H4 (cell line): Measurements from ENCODE around the gene SAMD3. TPM values are rescaled to one million over a fixed set of nuclear protein-coding genes. Genes with fewer than 3 reads are reported as not detected.
"Not testable (repeated sequence)": the region's sequence is repeated elsewhere in the genome, so short reads cannot be mapped to it uniquely, and the experiment has no call there.

Experiments used
- DNase-seq: peaks from one replicate; pipeline ENCODE4 v3.0.0-alpha.2; 2015; ENCODE audit warnings: low spot score
- total RNA-seq: library from RNA; depleted of rRNA; stranded (reverse); fragments of >200 nt; shearing (Covaris generic); gene quantifications from 2 replicates; pipeline ENCODE4 v1.2.3, GENCODE V29; 2014; rRNA removed

The SAMD3 gene, protein sequence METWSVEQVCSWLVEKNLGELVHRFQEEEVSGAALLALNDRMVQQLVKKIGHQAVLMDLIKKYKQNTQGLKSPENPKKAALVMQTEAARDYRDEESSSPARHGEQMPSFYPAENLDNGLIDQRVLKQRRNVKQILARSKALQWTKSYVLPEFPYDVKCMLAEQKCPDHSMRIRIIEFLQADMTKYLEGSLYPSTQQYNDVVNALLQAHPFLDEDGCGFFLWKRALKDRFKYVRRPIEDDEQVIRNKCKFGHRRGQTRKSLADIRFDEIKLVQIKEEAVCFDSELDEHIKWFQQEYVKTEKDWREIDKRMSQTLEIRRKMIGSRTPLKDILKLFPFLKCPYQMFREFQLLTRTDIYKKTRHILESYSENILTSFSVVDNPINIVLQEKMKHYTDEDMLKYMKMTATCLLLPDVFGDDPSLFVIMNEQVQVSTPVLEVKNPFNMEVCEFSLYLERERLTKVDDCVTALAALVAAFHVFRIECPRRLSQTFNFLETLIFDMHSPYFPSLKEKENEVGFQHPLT
- not detected in 2 replicates for total RNA-seq

DNA sequence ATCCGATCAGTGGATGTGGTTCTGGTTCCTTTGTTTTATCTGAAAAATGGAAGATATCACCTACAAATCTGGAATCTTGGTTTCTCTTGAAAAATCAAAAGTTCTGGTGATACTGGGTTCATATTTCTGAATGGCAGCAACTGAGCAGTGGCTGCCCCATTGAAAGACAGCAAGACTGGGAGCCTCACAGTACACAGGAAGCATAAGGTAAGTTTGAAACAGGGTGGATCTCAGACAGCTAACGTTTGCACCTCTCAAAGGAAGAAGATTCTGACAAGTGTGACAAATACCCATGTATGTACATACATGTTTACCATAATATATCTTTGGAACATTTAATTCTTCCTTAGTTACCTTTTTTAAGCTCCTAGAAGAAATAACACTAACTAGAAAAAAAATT lies at the start of gene SAMD3:
TSS of gene SAMD3 (minus strand) at position 177 of the 400 bp plus-strand sequence. CDS start 7,678 bp downstream, outside the sequence.
- no peak for DNase-seq

DNA sequence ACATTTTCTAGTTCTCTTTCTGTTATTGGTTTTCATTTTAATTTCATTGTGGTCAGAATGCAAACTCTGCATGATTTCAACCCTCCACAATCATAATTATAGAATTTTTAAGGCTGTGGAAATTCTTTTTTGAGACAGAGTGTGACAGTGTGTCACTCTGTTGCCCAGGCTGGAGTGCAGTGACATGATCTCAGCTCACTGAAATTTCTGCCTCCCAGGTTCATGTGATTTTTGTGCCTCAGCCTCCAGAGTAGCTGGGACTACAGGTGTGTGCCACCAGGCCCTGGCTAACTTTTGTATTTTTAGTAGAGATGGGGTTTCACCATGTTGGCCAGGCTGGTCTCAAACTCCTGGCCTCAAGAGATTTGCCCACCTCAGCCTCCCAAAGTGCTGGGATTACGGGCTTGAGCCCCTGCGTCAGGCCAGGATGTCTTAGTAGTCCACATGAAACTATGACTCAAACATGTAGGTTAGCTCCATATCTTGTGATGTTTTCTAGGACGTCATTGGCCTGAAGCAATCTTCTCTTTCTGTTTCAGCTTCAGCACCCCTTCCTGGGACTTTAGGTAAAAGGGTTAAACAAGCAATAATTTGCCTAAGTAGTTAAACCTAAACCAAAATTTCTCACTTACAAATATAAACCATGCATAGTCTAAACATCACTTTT lies 47.4 kb upstream of the SAMD3 start:
- no peak for DNase-seq

DNA sequence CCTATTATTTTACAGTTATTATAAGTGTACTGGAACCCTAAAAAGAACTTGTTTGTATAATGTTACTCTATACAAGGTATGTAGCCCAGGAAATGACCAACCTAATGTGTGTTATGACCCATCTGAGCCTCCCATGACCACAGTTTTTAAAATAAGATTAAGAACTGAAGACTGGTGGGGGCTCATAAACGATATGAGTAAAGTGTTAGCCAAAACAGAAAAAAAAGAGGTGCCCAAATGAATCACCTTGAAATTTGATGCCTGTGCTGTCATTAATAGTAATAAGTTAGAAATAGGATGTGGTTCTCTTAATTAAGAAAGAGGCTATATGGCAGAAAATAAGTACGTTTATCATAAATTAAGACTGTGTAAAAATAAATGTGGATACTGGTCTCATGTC lies 42.8 kb upstream of the SAMD3 start:
- not testable (repeated sequence) for DNase-seq

DNA sequence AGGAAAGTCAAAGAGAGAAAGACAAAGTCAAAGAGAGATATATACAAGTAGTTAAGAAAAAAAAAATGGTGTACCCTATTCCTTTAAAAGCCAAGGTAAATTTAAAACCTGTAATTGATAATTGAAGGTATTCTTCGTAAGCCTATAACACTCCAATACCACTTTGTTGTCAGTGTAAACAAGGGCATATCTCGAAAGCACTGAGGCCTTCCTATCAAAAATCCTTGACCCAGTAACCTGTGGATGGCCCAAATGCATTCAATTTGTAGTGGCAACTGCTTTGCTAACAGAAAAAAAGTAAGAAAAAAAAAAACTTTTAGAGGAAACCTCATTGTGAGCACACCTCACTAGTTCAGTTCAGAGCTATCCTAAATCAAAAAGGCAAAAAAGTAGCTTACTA lies 39.3 kb upstream of the SAMD3 start:
- no peak for DNase-seq

DNA sequence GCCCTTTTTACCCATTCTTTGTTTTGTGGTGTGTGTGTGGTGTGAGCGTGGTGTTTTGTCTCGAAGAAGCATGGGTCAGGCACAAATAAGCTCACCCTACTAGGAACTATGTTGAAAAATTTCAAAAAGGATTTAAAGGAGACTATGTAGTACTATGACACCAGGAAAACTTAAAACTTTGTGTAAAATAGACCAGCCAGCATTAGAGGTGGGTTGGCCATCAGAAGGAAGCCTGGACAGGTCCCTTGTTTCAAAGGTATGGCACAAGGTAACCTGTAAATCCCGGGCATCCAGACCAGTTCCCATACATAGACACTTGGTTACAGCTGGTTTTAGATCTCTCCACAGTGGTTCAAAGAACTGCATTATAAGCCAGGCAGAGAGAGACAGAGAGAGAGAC lies 38.8 kb upstream of the SAMD3 start:
- DNase-seq, result not testable (repeated sequence)

DNA sequence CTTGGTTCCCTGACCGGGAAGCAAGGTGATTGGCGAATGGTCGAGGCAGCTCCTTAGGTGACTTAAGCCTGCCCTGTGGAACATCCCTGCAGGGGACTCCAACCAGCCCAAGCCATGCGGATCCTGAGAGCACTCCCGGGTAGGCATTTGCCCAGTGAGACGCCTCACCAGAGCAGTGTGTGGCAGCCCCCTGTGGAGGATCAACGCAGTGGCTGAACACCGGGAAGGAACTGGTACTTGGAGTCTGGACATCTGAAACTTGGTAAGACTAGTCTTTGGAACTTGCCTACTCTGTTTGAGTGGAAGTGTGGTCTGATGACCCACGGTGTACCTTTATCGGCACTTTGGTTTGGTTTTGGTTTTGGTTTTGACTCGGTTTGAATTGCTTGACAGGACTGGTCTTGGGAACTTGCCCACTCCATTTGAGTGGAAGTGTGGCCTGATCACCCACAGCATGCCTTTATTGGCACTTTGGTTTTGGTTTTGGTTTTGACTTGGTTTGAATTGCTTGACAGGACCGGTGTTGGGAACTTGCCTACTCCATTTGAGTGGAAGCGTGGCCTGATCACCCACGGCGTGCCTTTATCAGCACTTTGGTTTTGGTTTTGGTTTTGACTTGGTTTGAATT lies 38.0 kb upstream of the SAMD3 start:
- DNase-seq, result not testable (repeated sequence)

DNA sequence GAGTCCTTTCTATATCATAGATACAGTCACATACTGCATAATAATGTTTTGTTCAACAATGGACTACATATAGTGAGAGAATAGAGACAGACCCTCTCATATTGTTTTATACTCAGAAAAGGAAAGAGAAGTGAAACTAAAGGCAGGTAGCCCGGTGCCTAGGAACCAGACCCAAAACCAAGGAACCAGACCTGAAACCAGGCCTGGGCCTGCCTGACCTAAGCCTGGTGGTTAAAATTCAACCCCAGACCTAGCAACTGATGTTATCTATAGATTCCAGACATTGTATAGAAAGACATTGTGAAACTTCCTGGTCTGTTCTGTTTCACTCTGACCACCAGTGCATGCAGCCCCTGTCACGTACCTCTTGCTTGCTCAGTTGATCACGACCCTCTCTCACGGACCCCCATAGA lies 37.3 kb upstream of the SAMD3 start:
- not testable (repeated sequence) for DNase-seq

DNA sequence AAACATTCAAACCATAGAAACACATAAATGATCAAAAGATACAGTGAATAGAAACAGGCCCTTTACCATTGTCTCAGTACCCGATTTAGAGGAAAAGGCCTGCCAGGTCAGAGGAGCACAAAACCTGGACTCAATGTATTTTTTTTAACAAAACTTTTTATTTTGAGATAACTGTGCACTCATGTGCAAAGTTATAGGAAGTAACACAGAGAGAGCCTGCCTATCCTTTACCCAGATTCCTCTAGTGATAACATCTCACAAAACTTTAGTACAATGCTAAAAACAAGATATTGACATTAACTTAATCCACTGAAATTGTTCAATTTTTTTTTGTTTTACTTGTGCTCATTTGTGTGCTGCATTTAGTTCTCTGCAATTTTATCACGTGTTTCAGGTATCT lies 36.8 kb upstream of the SAMD3 start:
- no peak for DNase-seq

DNA sequence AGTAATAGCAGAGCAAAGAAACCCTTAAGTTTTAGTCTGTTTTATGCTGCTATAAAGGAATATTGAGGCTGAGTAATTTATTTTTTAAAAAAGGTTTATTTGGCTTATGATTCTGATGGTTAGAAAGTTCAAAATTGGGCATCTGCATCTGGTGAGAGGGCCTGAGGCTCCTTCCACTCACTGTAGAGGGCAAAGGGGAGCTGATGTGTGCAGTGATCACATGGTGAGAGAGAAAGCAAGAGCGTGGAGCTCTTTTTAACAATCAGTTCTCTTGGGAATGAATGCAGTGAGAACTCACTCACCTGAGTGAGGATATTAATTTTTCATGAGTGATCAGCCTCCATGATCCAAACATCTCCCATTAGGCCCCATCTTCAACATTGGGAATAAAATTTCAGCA lies 36.4 kb upstream of the SAMD3 start:
- DNase-seq, result no peak

DNA sequence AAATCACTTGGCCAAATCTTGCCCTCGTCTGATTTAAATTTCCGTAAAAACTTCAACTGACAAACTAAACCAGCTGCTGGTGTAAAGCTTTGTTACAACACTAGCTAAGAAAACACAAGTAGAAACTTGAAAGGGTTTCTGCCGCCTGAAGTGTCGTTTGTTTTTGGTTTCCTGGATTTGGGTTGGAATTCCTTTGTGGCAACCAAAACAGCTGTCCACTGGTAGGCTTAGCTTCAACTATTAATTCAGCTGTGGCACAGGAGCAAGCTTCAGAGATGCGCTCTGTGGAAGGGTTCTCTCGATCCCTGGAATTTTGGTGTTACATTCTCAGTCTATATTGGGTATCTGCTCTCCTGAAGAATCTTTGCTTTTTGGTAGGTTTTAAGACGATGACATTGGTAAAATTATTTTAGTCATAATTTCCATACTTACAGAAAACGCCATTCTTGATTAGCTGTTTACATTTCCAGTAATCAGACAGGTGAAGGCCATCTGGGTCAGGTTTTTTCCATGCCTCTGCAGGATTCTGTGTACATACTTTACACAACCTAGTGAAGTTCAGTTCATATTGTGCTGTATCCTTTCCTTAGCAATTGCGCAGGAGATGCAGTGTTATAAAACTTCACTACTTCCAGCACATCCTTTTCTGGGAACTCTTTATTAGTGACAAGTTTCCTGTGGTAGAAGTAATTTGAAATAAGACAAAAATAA lies 29.9 kb upstream of the SAMD3 start:
- no peak for DNase-seq

DNA sequence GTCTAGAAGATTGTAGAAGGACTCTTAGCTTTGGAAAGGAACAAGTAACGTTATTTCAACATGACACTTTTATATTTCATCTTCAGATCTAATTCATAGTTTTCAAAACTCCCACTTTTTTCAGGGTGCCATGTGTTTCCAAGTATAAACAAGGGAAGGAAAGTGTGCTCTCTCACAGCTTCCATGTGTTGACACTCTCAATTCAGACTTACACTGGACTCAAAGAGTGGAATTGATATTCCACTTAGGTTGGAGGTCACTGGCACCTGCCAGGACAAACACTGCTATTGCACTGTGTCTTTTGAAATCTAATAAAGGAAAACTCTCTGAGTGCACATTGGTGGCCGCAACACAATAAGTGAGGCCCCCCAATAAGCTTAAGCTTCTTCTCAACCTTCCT lies 22.5 kb upstream of the SAMD3 start:
- DNase-seq, result no peak

DNA sequence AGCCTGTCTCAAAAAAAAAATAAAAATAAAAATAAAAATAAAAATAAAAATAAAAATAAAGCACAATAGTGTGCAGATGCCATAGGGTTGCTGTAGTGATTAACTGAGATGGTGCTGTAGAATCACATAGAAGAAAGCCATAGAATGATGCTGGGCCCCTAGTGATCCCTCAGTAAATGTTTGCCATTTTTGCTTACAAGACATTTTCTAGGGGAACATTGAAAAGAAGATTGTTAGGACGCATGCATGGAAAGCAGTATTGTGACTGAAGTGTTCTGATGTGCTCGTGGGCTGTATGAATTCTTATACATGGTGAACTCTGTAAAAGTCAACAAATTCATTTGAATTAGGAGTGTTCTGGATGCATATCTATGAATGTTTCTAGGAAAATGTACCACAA lies 22.0 kb upstream of the SAMD3 start:
- DNase-seq, result no peak

DNA sequence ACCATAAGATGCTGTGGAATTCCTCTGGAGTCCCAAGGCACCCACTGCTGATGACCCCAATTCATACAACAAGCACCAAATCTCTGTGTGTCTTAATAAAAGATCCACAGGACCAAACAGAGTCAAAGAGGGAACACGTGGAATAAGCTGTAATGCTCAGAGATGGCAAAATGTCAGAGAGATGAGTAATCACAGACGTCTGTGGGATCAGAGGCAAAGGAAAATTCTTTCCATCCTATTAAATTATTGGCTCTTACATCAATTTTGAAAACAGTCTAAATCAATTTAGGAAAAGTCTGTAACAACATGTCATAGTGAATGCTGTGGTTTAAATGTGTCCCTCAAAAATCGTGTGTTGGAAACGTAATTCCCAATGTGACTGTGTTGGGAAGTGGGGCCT lies 17.5 kb upstream of the SAMD3 start:
- no peak for DNase-seq

DNA sequence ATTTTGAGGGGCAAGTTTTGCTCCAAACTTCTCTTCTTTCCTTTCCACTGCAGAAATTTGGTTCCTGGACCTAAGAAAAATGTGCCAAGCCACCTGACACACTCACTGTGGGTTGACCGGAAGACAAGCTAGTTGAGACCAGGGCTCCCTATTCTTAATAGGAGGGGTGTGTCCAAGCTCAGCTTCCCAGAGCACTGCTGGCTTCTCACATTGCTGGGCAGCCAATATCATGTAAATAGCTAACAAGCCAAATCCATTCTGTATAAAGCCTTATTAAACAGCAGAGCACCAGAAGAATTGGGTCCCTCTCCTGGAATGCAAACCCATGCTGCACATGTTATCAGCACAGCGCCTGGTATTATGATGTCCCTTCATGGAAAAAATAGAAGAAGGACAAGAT lies 17.0 kb upstream of the SAMD3 start:
- DNase-seq, result no peak

DNA sequence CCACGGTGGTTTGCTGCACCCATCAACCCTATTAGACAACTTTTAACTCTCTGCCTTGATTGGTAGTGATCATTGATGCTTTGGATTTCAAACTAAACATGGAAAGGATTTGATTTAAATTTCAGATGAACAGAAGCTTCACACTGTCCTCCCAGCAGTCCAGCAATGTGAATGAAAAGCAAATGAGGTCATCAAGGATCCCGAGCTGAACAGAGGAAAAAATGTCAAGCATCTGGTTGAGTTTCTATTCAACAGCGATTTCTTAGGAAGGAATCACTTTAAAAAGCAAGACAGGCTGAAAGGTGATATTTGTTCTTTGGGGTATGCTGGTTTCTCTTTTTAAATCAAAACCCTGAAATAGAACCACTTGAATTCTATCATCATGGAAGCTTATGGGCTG lies 10.6 kb upstream of the SAMD3 start:
- no peak for DNase-seq

DNA sequence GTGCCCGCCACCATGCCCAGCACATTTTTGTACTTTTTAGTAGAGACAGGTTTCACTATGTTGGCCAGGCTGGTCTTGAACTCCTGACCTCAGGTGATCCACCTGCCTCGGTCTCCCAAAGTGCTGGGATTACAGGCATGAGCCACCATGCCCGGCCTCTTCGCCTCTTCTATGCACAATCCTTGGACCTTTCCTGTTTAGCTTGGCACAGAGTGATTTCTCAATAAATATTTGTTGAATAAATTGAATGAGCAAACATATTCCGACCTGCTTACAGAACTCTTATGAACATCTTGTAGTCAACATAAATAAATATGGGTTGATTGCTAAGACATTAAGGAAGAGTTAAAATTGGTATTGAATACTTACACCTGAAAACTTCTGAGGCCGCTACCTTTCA lies 7.8 kb upstream of the SAMD3 start:
- DNase-seq, result not testable (repeated sequence)

DNA sequence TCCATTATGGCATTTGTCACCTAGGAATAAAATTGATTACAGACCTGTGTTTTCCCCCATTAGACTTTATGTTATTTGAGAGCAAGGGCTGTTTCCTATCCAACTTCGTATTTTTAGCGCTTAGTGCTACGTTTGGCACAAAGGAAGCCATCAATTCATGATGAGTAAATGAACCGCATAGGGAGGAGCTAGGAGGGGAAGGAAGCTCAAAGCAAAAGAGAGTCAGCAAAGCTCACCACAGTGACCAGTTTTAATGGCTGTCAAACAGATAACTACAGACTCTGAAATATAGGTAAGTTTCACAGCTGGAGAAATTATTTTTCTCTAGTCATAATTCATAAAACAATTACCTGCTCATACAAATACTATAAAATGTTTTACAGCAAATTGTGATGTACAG lies 6.9 kb upstream of the SAMD3 start:
- DNase-seq, result no peak

DNA sequence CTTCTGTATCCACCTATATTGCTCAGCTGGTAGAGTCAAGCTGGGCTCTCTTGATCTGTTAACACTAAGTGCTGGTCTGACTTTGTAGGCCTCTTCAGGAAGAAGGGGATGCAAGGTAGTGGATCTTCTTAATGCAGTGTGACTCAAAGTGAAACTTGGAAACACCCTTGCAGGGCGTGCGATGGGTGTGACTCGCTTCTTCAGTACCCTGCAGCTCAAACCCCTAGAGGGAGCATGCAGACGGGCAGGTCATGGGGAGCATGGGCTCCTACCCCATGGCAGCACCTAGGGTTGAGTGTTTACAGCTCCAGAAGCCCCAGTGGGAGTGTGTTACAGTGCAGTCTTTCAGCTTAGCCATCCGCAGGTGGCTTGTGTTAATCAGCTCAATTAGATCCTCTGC lies 757 bp upstream of the SAMD3 start:
- DNase-seq, result no peak

DNA sequence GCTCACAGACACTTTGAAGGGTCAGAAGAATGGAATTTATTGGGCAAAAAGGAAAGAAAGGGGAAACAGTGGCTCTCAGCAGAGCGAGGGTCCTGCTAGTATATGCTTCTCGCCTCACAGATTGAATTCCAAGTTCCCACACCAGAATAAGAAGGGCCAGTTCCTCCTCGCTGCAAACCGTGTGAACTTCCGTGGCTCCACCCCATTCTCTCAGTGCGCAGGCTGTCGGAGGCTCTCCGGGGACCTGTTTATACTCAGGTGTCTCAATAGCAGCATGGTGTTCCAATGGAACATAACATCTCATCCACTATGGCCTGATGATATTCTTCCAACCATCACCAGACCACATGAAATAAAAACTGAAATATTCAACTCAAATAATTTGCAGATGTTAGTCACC lies 4.6 kb downstream of the SAMD3 start:
- no peak for DNase-seq

DNA sequence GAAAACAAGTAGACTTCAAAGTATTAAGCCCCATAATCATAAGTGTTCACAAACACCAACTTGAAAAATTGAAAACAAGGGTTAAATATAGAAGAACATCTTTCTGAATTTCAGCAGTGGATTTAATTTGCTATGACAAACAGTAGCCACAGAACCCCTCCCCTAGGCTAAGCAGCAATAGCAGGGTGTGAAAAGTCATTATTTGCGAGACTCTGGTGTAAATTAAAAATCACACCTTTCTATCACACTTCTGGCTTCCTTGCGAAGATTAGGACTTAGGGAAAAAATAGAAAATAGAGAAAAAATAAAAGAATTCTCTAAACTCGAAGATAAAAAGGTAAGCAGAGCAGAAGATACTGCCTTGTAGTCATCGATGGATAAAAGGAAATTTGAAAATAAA lies 6.1 kb downstream of the SAMD3 start:
- no peak for DNase-seq

DNA sequence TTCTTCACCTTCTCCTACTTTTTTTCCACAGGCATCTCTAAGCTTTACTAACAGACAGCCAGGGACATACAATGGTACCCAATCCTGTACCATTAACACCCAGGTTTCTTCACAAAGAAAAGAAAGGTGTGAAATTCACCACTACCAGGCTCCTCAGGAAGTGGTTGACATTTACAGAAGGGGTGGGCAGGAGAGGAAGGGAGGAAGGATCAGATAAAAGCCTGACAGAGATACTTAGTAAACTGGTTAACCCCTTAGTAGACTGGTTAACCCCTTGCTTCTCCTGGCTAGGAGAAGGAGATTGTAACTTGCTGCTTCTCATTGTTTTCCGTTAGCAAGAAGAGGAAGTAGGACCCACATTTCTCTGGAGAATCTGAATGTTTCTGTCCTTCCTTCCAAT lies 7.2 kb downstream of the SAMD3 start:
- DNase-seq, result no peak
